Measurements from ENCODE around the gene SCAI. TPM values are rescaled to one million over a fixed set of nuclear protein-coding genes. Genes with fewer than 3 reads are reported as not detected.

SCAI gene
- total and polyA plus RNA-seq, 9 of the 15 experiments (the other 6 are each of a cell fraction or from before 2014, with no cell fraction given), result 0.70 to 12.4 (median 4.2) TPM

DNA sequence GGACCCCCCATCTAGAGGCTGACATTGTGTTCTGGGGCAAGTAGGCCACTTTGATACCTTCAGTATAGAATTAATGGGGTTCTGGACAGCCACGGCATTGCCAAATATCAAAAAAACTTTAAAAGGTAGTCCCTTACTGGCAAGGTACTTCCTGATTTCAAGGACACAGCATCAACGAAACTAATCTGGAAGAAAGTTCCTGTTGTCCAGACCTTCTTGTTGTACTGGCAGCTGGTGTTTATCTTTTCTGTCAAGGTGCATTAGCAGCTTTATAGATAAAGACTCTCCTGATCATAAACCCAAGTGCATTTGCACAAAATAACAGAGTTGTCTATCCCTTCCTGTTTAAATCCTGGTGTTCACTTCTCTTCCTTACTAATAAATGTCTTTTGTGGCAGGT lies 178.7 kb downstream of the SCAI start (continued):
- TF ChIP-seq ZMIZ1 (IDR thresholded peaks at IDR 0.05; ENCODE audit: low read depth in 2 of 2, low read length in 2 of 2) (peak in 1 of 2 experiments; percentile 79; a peak in 2 of 4 replicates), GATA2 (CRISPR knock-in tag; IDR thresholded peaks at IDR 0.05) (peak; percentile 86), ZNF561 (CRISPR knock-in tag; conservative IDR thresholded peaks at IDR 0.05) (no peak), NFYB (IDR thresholded peaks at IDR 0.05; ENCODE audit: extremely low read depth, insufficient read length) (no peak), HDAC2 (IDR thresholded peaks at IDR 0.05) (peak; percentile 53; the same call in 1 of the 2 replicates), RAD21 (CRISPR knock-in tag; conservative IDR thresholded peaks at IDR 0.05 in 1 of 2, IDR thresholded peaks at IDR 0.05 in 1 of 2) (peak in 1 of 2 experiments; percentile 16; a peak in 1 of 4 replicates)
- TF ChIP-seq, protein P1, sequence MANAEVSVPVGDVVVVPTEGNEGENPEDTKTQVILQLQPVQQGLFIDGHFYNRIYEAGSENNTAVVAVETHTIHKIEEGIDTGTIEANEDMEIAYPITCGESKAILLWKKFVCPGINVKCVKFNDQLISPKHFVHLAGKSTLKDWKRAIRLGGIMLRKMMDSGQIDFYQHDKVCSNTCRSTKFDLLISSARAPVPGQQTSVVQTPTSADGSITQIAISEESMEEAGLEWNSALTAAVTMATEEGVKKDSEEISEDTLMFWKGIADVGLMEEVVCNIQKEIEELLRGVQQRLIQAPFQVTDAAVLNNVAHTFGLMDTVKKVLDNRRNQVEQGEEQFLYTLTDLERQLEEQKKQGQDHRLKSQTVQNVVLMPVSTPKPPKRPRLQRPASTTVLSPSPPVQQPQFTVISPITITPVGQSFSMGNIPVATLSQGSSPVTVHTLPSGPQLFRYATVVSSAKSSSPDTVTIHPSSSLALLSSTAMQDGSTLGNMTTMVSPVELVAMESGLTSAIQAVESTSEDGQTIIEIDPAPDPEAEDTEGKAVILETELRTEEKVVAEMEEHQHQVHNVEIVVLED (CRISPR knock-in tag; IDR thresholded peaks at IDR 0.05), result no peak
- TF ChIP-seq, protein P2, sequence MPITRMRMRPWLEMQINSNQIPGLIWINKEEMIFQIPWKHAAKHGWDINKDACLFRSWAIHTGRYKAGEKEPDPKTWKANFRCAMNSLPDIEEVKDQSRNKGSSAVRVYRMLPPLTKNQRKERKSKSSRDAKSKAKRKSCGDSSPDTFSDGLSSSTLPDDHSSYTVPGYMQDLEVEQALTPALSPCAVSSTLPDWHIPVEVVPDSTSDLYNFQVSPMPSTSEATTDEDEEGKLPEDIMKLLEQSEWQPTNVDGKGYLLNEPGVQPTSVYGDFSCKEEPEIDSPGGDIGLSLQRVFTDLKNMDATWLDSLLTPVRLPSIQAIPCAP (CRISPR knock-in tag; IDR thresholded peaks at IDR 0.05; ENCODE audit: borderline replicate concordance), result no peak

Measured in K562 (cell line).